Stimulated activated naive CD4-positive, alpha-beta T cell (primary cell): ENCODE measurements around the gene C1orf122.

Experiments
- DNase-seq, 6 experiments: peaks; one replicate each; lab custom pipeline; 2025; lab: John Stamatoyannopoulos, UW

C1orf122 gene

DNA sequence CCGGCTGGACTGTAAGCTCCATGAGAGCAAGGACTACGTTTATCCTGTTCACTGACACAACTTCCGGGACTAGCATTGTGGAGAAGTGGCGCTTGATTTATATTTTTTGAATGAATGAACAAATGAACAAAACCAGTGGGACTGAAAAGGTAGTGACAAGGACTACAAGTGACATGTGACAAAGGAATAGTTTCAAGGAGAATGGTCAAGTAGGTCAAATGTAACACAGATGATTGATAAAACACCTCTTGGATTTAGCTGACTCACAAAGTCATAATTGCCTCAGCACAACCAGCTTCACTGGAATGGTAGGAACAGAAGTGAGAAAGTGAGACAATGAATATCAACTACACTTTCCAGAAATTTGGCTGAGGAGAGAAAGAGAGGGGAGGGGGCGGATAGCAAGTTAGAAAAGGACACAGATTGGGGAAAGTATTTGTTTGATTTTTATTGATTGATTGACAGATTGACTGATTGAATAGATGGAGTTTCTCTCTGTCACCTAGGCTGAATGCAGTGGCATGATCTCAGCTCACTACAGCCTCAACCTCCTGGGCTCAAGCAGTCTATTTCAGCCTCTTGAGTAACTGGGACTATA, 37.6 kb downstream of the C1orf122 start:
- DNase-seq, result no peak

DNA sequence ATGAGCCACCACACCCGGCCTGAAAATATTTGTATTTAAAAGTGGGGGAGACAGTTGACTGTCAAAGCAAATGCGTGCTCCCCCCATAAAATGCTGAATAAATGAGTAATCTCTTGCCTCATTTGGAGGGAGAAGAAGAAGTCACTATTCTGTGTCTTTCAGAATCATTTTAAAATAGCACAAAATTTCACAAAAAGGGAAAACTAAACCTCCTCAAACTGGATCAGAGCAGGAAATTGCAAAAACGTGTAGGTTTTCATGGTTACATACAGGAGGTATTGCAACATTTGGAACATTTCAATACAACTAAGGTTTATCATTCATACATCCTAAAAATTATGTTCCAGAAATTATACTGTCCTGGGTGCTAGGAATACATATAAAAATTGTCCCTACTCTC, 38.2 kb downstream of the C1orf122 start:
- no peak for DNase-seq

DNA sequence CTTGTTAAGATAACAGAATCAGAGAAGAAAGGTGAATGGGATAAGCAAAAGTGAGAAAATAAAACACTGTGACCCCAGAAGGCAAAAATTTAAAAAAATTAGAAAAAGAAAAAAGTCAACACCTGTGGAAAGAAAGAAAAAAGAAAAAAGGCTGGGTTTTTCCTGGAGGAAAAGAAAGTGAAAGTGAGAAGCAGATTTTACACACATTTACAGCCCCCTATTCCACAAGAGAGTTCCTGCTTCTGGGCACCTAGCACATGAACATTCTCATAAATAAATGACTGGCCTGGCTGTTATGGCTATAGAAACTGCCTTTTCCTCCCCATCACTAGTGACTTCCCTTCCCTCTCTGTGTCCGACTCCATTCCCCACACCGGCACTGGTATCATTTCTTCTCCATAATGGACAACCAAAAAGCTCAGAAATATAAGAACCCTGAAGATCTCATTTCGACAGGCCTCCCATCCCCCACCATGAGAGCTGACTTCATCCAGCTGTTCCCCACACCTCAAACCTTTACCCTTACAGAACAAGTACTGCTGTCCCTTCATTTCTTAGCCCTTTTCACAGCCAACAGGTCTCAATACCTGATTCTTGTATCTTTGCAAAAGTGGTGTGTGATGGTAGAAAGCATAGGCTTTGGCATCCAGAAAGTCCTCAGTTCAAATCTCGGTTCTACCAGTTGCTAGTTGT, 39.2 kb downstream of the C1orf122 start:
- DNase-seq, result no peak

DNA sequence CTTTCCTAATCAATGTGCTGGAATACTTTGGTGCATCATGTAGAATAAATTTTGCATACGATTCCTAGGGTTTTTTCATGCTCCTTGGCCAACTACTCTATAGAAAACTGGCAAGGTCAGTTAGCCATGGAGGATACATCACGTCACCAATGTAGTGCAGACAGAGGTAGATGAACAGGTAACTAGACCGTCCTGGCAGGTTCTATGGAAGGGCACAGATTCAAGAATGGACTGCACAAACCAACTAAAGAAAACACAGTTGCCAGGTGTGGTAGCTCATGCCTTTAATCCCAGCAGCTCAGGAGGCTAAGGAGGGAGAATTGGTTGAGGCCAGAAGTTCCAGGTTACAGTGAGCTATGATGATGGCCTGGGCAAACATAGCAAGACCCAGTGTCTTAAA, 41.9 kb downstream of the C1orf122 start:
- DNase-seq, result no peak

DNA sequence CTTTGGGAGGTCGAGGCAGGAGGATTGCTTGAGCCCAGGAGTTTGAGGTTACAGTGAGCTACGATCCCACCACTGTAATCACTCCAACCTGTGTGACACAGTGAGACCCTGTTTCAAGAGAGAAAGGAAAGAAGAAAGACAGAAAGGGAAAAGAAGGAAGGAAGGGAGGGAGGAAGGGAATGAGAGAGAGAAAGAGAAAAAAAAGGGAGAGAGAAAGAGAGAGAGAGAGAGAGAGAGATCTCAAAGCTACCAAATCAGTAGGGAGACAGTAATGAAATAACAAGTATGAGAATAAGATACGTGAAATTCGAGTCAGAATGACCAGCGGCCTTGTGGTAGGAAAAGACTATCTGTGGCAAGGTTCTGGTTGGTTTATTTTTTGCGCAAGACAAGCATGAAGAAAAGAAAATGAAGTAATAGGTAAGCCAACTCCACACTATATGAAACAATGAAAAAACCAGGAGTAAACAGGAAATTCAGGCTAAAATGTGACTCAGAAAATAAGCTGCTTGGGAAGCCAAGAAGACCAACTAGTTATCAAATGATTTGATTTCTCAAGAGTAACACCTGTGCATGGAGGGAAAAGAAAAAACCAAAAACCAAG, 42.9 kb downstream of the C1orf122 start:
- no peak for DNase-seq

DNA sequence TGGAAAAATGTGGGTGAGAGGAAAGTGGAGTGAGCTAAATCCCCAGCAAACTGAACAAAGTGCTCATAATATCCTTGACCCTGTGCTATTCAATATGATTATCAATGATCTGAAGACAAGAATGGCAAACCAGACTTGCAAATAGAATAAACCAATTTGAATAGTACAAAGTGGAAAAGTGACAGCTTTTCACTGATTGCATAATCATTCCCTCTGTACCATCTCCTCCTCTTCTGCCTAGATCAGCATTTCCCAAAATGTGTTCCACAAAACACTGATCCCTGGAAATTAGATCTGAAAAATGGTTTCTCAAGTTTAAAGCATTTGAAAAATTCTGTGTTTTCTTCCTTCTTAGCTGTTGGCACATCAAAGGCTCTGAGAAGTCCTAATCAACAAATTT, 43.7 kb downstream of the C1orf122 start:
- DNase-seq, result no peak

DNA sequence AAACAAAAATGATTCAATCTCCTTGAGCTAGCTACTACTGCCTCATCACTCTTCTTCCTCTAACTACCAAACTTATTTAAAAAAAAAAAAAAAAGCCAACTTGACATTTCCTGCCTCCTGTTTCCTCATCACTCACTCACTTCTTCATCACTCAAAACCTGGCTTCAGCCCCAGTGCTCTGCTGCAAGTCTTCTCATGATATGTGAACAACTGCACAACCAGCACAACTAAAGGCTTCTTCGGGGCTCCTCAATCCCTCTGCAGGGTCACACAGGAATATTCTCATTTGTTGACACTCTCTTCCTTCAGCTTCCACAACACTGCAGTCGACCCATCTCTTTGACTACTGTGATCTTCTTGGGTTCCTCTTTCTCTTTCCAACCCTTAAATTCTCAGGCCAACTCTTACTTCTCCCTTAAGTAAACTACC, 44.2 kb downstream of the C1orf122 start:
- peak in 1 of 6 experiments; percentile 2 for DNase-seq

DNA sequence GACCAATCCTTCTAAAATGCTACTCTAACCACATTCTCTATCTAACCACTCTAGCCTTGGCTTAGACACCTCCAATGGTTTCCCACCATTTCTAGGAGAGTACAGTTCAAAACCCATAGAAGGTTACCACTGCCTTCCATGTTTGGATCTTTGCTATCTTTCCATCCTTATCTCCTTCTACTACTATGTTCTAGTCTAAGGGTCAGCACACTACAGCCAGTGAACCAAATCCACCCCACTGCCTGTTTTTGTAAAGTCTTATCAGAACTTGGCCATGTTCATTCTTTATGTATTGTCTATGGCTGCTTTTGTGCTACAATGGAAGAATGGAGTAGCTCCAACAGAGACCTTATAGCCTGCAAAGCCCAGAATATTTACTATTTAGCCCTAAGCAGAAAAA, 45.6 kb downstream of the C1orf122 start:
- no peak for DNase-seq

DNA sequence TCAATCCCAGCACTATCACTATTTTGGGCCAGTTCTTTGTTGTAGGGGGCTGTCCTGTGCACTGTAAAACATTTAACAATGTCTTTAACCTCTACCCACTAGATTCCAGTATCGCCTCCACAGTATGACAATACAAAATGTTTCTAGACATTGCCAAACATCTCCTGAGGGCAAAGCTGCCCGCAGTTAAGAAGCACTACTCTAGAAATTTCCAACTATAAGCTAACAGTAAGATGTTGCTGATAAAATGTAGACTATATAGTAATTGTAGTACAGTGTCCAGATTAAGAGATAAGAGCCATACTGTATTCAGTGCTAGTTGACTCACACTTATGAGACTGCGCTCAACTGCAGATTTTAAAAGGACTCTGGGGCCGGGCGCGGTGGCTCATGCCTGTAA, 46.8 kb downstream of the C1orf122 start:
- DNase-seq, result no peak
